H1 (cell line): ENCODE data around the gene GPR155. TPM values are rescaled to one million over a fixed set of nuclear protein-coding genes. Genes with fewer than 3 reads are reported as not detected.

Experiments used
- CHD2 ChIP-seq: IDR thresholded peaks from 2 replicates; pipeline ENCODE4 v1.6.1; 2012; ENCODE audit warnings: low read length, improper control_type of control experiment
- CTBP2 ChIP-seq: IDR thresholded peaks from 2 replicates; pipeline ENCODE4 v1.7.0; 2011; ENCODE audit warnings: borderline replicate concordance, mild to moderate bottlenecking, moderate library complexity, mixed read lengths, low read length; ENCODE audit not compliant: insufficient read depth, insufficient read length
- GABPA ChIP-seq: IDR thresholded peaks from 2 replicates; pipeline ENCODE4 v1.6.1; 2011; ENCODE audit warnings: mild to moderate bottlenecking, low read length, moderate library complexity, borderline replicate concordance; ENCODE audit not compliant: insufficient read depth
- GTF2F1 ChIP-seq: IDR thresholded peaks from 2 replicates; pipeline ENCODE4 v1.6.1; 2012; ENCODE audit warnings: low read depth, low read length, improper control_type of control experiment, borderline replicate concordance
- JUND ChIP-seq: IDR thresholded peaks from 2 replicates; pipeline ENCODE4 v1.6.1; 2011; ENCODE audit warnings: mild to moderate bottlenecking, improper control_type of control experiment, low read length
- KDM1A ChIP-seq: fragments of 200-600, 300-600 bp; sonication (generic); IDR thresholded peaks from 2 replicates; pipeline ENCODE4 v1.7.1; 2016; ENCODE audit warnings: mild to moderate bottlenecking, low read length, borderline replicate concordance
- KDM4A ChIP-seq: IDR thresholded peaks from one replicate; pipeline ENCODE4 v1.7.1; 2012; ENCODE audit warnings: low read depth, mild to moderate bottlenecking, moderate library complexity, low read length, inconsistent platforms; ENCODE audit not compliant: severe bottlenecking
- KDM5A ChIP-seq: fragments of 200-600 bp; IDR thresholded peaks from 2 replicates; pipeline ENCODE4 v1.7.1; 2012; ENCODE audit warnings: mild to moderate bottlenecking, low read length, inconsistent platforms, mixed read lengths
- MAFK ChIP-seq: IDR thresholded peaks from 2 replicates; pipeline ENCODE4 v1.6.1; 2012; ENCODE audit warnings: low read depth, mild to moderate bottlenecking, improper control_type of control experiment, low read length
- MAX ChIP-seq: IDR thresholded peaks from 2 replicates; pipeline ENCODE4 v1.6.1; 2012; ENCODE audit warnings: inconsistent platforms
- NANOG ChIP-seq: IDR thresholded peaks from 2 replicates; pipeline ENCODE4 v1.6.1; 2011; ENCODE audit warnings: low read length, low read depth, mild to moderate bottlenecking, inconsistent platforms; ENCODE audit not compliant: insufficient read depth, poor library complexity, severe bottlenecking
- POLR2A ChIP-seq, 2 experiments: IDR thresholded peaks; 1 replicate in 1 of 2; 2 replicates in 1 of 2; pipeline ENCODE4 v1.6.1; 2011; ENCODE audit warnings: low read depth in 2 of 2, low read length in 2 of 2, mild to moderate bottlenecking in 2 of 2; ENCODE audit errors: control extremely low read depth in 1 of 2
- POLR2AphosphoS5 ChIP-seq: IDR thresholded peaks from 2 replicates; pipeline ENCODE4 v1.6.1; 2011; ENCODE audit warnings: low read depth, low read length
- RAD21 ChIP-seq, 2 experiments: IDR thresholded peaks in 1 of 2; conservative IDR thresholded peaks in 1 of 2; 2 replicates each; pipeline ENCODE4 v1.6.1; 2011; ENCODE audit warnings: low read depth in 2 of 2, low read length in 2 of 2, improper control_type of control experiment in 1 of 2, inconsistent platforms in 1 of 2, mild to moderate bottlenecking in 1 of 2, moderate library complexity in 1 of 2
- RNF2 ChIP-seq: fragments of 200-900, 300-1000 bp; sonication (generic); IDR thresholded peaks from 2 replicates; pipeline ENCODE4 v1.7.1; 2016; ENCODE audit warnings: borderline replicate concordance, low read depth, mild to moderate bottlenecking, antibody characterized with exemption, low read length; ENCODE audit not compliant: poor library complexity, severe bottlenecking; ENCODE audit errors: missing control alignments
- RXRA ChIP-seq: IDR thresholded peaks from 2 replicates; pipeline ENCODE4 v1.6.1; 2011; ENCODE audit warnings: low read depth, mild to moderate bottlenecking, low read length, moderate library complexity; ENCODE audit not compliant: insufficient read depth
- SAP30 ChIP-seq: fragments of 300-600 bp; sonication (generic); IDR thresholded peaks from 2 replicates; pipeline ENCODE4 v1.7.1; 2012; ENCODE audit warnings: low read length, moderate library complexity, mild to moderate bottlenecking, inconsistent platforms; ENCODE audit not compliant: insufficient read depth, insufficient replicate concordance
- SIRT6 ChIP-seq: IDR thresholded peaks from one replicate; pipeline ENCODE4 v1.7.1; 2012; ENCODE audit warnings: low read length, inconsistent platforms
- SIX5 ChIP-seq: IDR thresholded peaks from 2 replicates; pipeline ENCODE4 v1.6.1; 2011; ENCODE audit warnings: mild to moderate bottlenecking, low read depth, low read length
- SP1 ChIP-seq: IDR thresholded peaks from 2 replicates; pipeline ENCODE4 v1.6.1; 2011; ENCODE audit warnings: low read depth, low read length
- SP2 ChIP-seq: IDR thresholded peaks from 2 replicates; pipeline ENCODE4 v1.6.1; 2012; ENCODE audit warnings: mild to moderate bottlenecking, low read length, inconsistent platforms
- ZNF274 ChIP-seq: IDR thresholded peaks from 2 replicates; pipeline ENCODE4 v1.7.0; 2012; ENCODE audit warnings: low read length, borderline replicate concordance; ENCODE audit errors: extremely low read depth
- polyA plus RNA-seq, 7 experiments: library from polyadenylated mRNA; depleted of rRNA in 3 of 7; stranded (reverse) in 5 of 7; unstranded in 2 of 7; fragments of >200 nt in 5 of 7; fragments of 200-250 nt in 2 of 7; gene quantifications; 1 replicate in 5 of 7; 2 replicates in 1 of 7; 4 replicates in 1 of 7; pipeline versions ENCODE4 v1.2.1 to v1.2.3, GENCODE V29; 2011 to 2013; ENCODE audit warnings: missing spikeins in 2 of 7, mixed read lengths in 2 of 7
- total RNA-seq: library from RNA; stranded (reverse); fragmentation: NEBNext Ultra II Directional; extraction: Animal tissue kit (Norgen Biotek cat#: 25700); gene quantifications from 2 replicates; pipeline ENCODE4 v1.2.1, GENCODE V29; 2021
- TF ChIP-seq, protein P1 (sequence below): IDR thresholded peaks from 2 replicates; pipeline ENCODE4 v1.6.1; 2011; ENCODE audit warnings: low read depth, mild to moderate bottlenecking, low read length; ENCODE audit not compliant: insufficient read depth

GPR155 gene
- total and polyA plus RNA-seq, 2 of the 8 experiments (the other 6 are each of a cell fraction or from before 2014, with no cell fraction given) = 0.26 to 2.1 TPM

DNA sequence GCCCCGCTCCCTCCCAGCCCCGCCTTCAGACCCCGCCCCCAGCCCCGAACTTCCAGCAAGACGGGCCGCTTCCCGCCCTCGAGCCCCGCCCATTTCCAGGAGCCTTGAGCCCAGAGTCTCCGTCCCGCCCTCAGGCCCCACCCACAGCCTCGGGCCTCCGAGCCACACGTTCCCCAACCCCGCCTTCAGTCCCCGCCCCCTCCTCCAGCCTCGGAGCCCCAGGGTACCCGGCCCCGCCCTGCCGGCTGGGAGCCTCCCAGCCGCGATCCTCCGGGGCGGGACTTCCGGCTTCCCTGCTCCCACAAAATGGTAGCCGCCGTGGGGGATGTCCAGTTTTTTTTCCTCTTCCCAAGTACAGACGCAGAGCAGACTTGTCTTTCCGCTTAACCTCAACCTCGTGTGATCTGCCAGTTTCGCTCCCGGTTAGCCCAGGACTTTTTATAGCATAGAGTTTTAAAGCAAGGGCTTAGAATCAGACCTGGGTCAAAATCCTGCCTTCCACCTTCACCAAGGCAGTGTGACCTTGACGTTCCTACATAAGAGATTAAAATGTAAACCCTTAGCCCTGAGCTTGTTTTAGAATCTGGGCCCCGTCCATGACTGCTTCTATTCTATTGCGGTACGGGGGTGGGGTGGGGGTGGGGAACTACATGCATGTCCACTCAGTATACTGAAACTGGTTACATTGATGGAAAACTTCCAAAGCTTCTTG, 435 bp upstream of the GPR155 start (continued):
- TF ChIP-seq RAD21 (IDR thresholded peaks at IDR 0.05 in 1 of 2, conservative IDR thresholded peaks at IDR 0.05 in 1 of 2; ENCODE audit: low read depth in 2 of 2, low read length in 2 of 2) (no peak), CHD2 (no peak), ZNF274 (no peak), JUND (no peak), RXRA (no peak), NANOG (no peak), SP1 (no peak), CTBP2 (no peak), KDM1A (no peak), RNF2 (no peak), POLR2AphosphoS5 (peak; percentile 35; the same call in 1 of the 2 replicates), KDM4A (peak; percentile 41), KDM5A (no peak), GABPA (peak; percentile 74; the same call in 1 of the 2 replicates), SP2 (no peak), SAP30 (no peak), SIRT6 (no peak), SIX5 (no peak), MAFK (no peak), MAX (no peak), GTF2F1 (no peak), POLR2A (IDR thresholded peaks at IDR 0.05; ENCODE audit: control extremely low read depth in 1 of 2, low read depth in 2 of 2, low read length in 2 of 2) (peak in 1 of 2 experiments; percentile 81; a peak in 2 of 3 replicates)
- TF ChIP-seq, protein P1, sequence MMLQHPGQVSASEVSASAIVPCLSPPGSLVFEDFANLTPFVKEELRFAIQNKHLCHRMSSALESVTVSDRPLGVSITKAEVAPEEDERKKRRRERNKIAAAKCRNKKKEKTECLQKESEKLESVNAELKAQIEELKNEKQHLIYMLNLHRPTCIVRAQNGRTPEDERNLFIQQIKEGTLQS = no peak
